Measurements from ENCODE around the gene P2RY6.

DNA sequence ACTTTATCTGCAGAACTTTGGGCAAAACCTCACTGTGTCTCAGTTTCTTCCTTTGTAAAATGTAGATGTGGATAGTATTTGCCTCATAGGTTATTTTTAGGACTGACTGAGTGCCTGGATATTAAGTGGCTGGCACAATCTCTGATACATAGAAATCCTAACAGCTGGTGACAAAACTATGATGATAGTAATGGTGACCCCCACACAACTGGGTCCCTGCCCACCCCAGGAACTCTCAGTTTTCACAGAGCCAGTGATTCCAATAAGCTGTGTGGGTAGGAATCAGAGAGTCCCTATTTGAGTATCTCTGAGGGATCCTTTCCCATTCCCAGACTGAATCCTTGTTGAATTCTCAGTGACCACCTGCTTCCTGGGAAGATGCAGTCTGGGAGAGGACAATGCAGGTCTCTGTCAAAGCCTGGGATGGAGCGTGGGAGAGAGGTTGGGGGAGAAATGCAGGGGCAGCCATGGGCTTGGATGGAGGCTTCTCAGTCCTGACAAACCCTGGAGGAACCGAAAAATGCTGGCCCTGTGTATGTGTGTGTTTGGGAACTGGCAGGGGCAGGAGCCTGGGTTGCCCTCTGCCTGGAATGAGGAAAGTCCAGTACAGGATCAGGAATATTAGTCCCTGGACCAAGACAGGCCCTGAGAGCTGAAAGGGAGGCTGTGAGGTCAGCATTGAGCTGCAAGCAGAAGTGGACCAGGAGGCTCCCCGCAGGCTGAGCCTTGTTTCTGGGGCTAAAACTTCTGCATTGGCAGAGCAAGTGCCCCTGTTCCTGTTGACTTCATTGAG is 6.1 kb upstream of the P2RY6 start:
- TF ChIP-seq GATA3 (IDR thresholded peaks at IDR 0.05; ENCODE audit: low read depth, low read length) (no peak), GATA2 (IDR thresholded peaks at IDR 0.05; ENCODE audit: low read depth, low read length) (no peak)

Measured in SH-SY5Y (cell line).